ENCODE measurements around the gene SH3RF1.

- TF ChIP-seq EZH2phosphoT487 (IDR thresholded peaks at IDR 0.05; ENCODE audit: borderline replicate concordance) = no peak
- TF ChIP-seq POLR2A (IDR thresholded peaks at IDR 0.05; ENCODE audit: borderline replicate concordance, extremely low read depth, insufficient read depth, insufficient read length) = no peak
- no peak for TF ChIP-seq MAX (IDR thresholded peaks at IDR 0.05)
- TF ChIP-seq CTCF (IDR thresholded peaks at IDR 0.05 in 2 of 3, conservative IDR thresholded peaks at IDR 0.05 in 1 of 3; ENCODE audit: borderline replicate concordance in 1 of 3, insufficient read depth in 1 of 3, low read depth in 2 of 3, low read length in 2 of 3) = no peak
- no peak for TF ChIP-seq EZH2 (IDR thresholded peaks at IDR 0.05)
- no peak for TF ChIP-seq POLR2AphosphoS5 (IDR thresholded peaks at IDR 0.05; ENCODE audit: low read depth, low read length)
- no peak for TF ChIP-seq CEBPB (IDR thresholded peaks at IDR 0.05; ENCODE audit: low read depth)
- TF ChIP-seq RAD21 (IDR thresholded peaks at IDR 0.05; ENCODE audit: low read depth) = no peak
- TF ChIP-seq, protein P1, sequence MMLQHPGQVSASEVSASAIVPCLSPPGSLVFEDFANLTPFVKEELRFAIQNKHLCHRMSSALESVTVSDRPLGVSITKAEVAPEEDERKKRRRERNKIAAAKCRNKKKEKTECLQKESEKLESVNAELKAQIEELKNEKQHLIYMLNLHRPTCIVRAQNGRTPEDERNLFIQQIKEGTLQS (IDR thresholded peaks at IDR 0.05) = no peak
- no peak for TF ChIP-seq SRF (IDR thresholded peaks at IDR 0.05; ENCODE audit: low read depth)
- TF ChIP-seq SP1 (IDR thresholded peaks at IDR 0.05; ENCODE audit: low read depth) = no peak
- TF ChIP-seq REST (IDR thresholded peaks at IDR 0.05; ENCODE audit: low read depth) = no peak
- no peak for TF ChIP-seq YY1 (IDR thresholded peaks at IDR 0.05; ENCODE audit: extremely low read depth, insufficient replicate concordance, low read depth, low read length)
- TF ChIP-seq TCF7L2 (IDR thresholded peaks at IDR 0.05; ENCODE audit: borderline replicate concordance, extremely low read depth, insufficient read depth, insufficient read length) = no peak
Measured at GRCh38 chr4:169089004-169089403, 181.8 kb downstream of the SH3RF1 start.
